Caki2 (cell line): Measurements from ENCODE around the gene SPRED2. TPM values are rescaled to one million over a fixed set of nuclear protein-coding genes. Genes with fewer than 3 reads are reported as not detected.

Experiments
- DNase-seq: peaks from one replicate; pipeline ENCODE4 v3.0.0-alpha.2; 2015; ENCODE audit warnings: low read depth
- in situ Hi-C: cut with HindIII; loops from 2 replicates; pipeline ENCODE4 v1.10.0; 2016; ENCODE audit warnings: low sequenced_read_pairs, low pct_unique_long_range_greater_than_20kb, mixed read lengths
- total RNA-seq: library from RNA; depleted of rRNA; stranded (reverse); fragments of >200 nt; shearing (Covaris generic); gene quantifications from 2 replicates; pipeline ENCODE4 v1.2.3, GENCODE V29; 2014; ENCODE audit warnings: low replicate concordance

The SPRED2 gene
- total RNA-seq, 1 experiment from 2014 or later, result 29.3 TPM

- in situ Hi-C loops, result no loop called here
- DNase-seq, result no peak
Observed at GRCh38 chr2:65395621-65396347, 36.6 kb downstream of the SPRED2 start.

GRCh38 chr2:65393743-65394422 lies 38.5 kb downstream of the SPRED2 start:
- in situ Hi-C loops, result no loop called here
- no peak for DNase-seq

GRCh38 chr2:65393046-65393445 lies 39.4 kb downstream of the SPRED2 start:
- no peak for DNase-seq
- in situ Hi-C loops, result no loop called here

GRCh38 chr2:65392609-65393008 lies 39.8 kb downstream of the SPRED2 start:
- in situ Hi-C loops, result no loop called here
- no peak for DNase-seq

GRCh38 chr2:65390134-65390533 lies 42.3 kb downstream of the SPRED2 start:
- no peak for DNase-seq
- in situ Hi-C loops, result no loop called here

GRCh38 chr2:65389476-65389875 lies 42.9 kb downstream of the SPRED2 start:
- DNase-seq, result no peak
- in situ Hi-C loops, result no loop called here

- DNase-seq, result no peak
- in situ Hi-C loops, result no loop called here
Observed at GRCh38 chr2:65388596-65389390, 43.6 kb downstream of the SPRED2 start.

GRCh38 chr2:65388051-65388531 lies 44.3 kb downstream of the SPRED2 start:
- in situ Hi-C loops, result no loop called here

GRCh38 chr2:65386989-65387388 lies 45.4 kb downstream of the SPRED2 start:
- no peak for DNase-seq
- in situ Hi-C loops, result no loop called here

More at GRCh38 chr2:65388051-65388531, 44.3 kb downstream of the SPRED2 start:
- DNase-seq, result no peak

GRCh38 chr2:65386344-65386743 lies 46.1 kb downstream of the SPRED2 start:
- DNase-seq, result no peak
- in situ Hi-C loops, result no loop called here

GRCh38 chr2:65383541-65384488 lies 48.6 kb downstream of the SPRED2 start:
- in situ Hi-C loops, result no loop called here
- no peak for DNase-seq

GRCh38 chr2:65382776-65383357 lies 49.5 kb downstream of the SPRED2 start:
- in situ Hi-C loops, result no loop called here
- DNase-seq, result peak; percentile 95

GRCh38 chr2:65382323-65382722 lies 50.1 kb downstream of the SPRED2 start:
- no peak for DNase-seq
- in situ Hi-C loops, result no loop called here

- in situ Hi-C loops, result no loop called here
Observed at GRCh38 chr2:65381607-65382051, 50.8 kb downstream of the SPRED2 start.

GRCh38 chr2:65380255-65380654 lies 52.1 kb downstream of the SPRED2 start:
- in situ Hi-C loops, result no loop called here

More at GRCh38 chr2:65381607-65382051, 50.8 kb downstream of the SPRED2 start:
- DNase-seq, result no peak

GRCh38 chr2:65379721-65380171 lies 52.7 kb downstream of the SPRED2 start:
- in situ Hi-C loops, result no loop called here
- DNase-seq, result no peak

More at GRCh38 chr2:65380255-65380654, 52.1 kb downstream of the SPRED2 start:
- no peak for DNase-seq

- in situ Hi-C loops, result no loop called here
- no peak for DNase-seq
Observed at GRCh38 chr2:65379223-65379622, 53.2 kb downstream of the SPRED2 start.
